ENCODE data around the gene SDK2.

The SDK2 gene

DNA sequence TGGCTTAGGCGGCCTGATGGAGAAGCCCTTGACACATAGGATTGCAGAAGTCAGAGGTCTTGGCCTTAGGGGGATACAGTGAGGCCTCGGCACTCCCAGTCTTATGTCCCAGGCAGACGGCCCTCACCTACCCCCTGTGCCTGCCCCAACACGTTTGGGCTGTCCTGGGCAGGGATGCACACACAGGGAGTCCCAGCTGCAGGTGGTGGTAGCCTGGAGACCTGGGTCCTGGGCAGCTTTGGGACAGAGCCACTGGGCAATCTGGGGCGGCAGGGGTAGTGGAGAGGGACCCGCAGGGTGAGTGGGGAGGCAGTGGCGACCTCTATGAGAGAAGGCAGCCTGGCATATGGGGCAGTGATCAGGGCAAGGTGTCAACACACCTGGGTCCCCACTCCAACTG, 48.3 kb downstream of the SDK2 start:
- H3K36me3 ChIP-seq, result no peaks in the 10 kb centered on the region
- TF ChIP-seq, protein P1, sequence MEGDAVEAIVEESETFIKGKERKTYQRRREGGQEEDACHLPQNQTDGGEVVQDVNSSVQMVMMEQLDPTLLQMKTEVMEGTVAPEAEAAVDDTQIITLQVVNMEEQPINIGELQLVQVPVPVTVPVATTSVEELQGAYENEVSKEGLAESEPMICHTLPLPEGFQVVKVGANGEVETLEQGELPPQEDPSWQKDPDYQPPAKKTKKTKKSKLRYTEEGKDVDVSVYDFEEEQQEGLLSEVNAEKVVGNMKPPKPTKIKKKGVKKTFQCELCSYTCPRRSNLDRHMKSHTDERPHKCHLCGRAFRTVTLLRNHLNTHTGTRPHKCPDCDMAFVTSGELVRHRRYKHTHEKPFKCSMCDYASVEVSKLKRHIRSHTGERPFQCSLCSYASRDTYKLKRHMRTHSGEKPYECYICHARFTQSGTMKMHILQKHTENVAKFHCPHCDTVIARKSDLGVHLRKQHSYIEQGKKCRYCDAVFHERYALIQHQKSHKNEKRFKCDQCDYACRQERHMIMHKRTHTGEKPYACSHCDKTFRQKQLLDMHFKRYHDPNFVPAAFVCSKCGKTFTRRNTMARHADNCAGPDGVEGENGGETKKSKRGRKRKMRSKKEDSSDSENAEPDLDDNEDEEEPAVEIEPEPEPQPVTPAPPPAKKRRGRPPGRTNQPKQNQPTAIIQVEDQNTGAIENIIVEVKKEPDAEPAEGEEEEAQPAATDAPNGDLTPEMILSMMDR (IDR thresholded peaks at IDR 0.05; ENCODE audit: low read depth, low read length), result no peak
- peaks cover 11% of the 10 kb centered on the region for H3K4me1 ChIP-seq
- H3K9me3 ChIP-seq, result no peaks in the 10 kb centered on the region
- H3K27me3 ChIP-seq, result peaks cover 18% of the 10 kb centered on the region
- DNase-seq, result no peak
- no peak overlapping the region for H3K4me3 ChIP-seq (ENCODE audit: low read depth, low read length)

GRCh38 chr17:73595479-73595878, 48.8 kb downstream of the SDK2 start:
- peak; percentile 70 for DNase-seq
- TF ChIP-seq, protein P1 (IDR thresholded peaks at IDR 0.05; ENCODE audit: low read depth, low read length), result peak; percentile 65
- peaks cover 22% of the 10 kb centered on the region for H3K27me3 ChIP-seq
- H3K4me3 ChIP-seq (ENCODE audit: low read depth, low read length), result no peak overlapping the region
- no peaks in the 10 kb centered on the region for H3K36me3 ChIP-seq
- no peaks in the 10 kb centered on the region for H3K9me3 ChIP-seq
- peaks cover 9% of the 10 kb centered on the region for H3K4me1 ChIP-seq

DNA sequence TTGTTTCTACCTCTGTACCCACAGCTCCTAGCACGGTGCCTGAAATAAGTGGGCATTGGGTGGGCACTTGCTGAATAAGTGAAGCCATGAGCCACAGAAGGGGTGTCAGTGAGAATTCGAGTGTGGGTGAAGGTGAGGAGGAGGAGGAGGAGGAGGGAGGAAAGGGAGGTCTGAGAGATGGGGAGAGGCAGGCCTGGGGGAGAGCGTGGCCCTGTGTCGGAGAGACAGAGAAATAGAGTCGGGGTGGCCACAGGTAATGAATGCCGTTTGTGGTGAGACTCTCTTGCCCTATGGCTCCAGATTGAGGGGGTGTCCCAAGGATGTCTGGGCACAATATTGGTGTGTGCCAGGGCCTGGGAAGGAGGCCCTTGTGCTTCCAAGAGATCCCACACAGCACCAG, 49.2 kb downstream of the SDK2 start:
- TF ChIP-seq, protein P1 (IDR thresholded peaks at IDR 0.05; ENCODE audit: low read depth, low read length), result no peak
- H3K27me3 ChIP-seq, result peaks cover 27% of the 10 kb centered on the region
- H3K9me3 ChIP-seq, result no peaks in the 10 kb centered on the region
- H3K4me1 ChIP-seq, result peaks cover 6% of the 10 kb centered on the region
- no peak for DNase-seq
- no peaks in the 10 kb centered on the region for H3K36me3 ChIP-seq
- no peak overlapping the region for H3K4me3 ChIP-seq (ENCODE audit: low read depth, low read length)

GRCh38 chr17:73594598-73594997, 49.6 kb downstream of the SDK2 start:
- H3K4me1 ChIP-seq, result peaks cover 1% of the 10 kb centered on the region
- no peak overlapping the region for H3K4me3 ChIP-seq (ENCODE audit: low read depth, low read length)
- TF ChIP-seq, protein P1 (IDR thresholded peaks at IDR 0.05; ENCODE audit: low read depth, low read length), result no peak
- no peaks in the 10 kb centered on the region for H3K9me3 ChIP-seq
- no peaks in the 10 kb centered on the region for H3K36me3 ChIP-seq
- peaks cover 31% of the 10 kb centered on the region for H3K27me3 ChIP-seq
- DNase-seq, result no peak

DNA sequence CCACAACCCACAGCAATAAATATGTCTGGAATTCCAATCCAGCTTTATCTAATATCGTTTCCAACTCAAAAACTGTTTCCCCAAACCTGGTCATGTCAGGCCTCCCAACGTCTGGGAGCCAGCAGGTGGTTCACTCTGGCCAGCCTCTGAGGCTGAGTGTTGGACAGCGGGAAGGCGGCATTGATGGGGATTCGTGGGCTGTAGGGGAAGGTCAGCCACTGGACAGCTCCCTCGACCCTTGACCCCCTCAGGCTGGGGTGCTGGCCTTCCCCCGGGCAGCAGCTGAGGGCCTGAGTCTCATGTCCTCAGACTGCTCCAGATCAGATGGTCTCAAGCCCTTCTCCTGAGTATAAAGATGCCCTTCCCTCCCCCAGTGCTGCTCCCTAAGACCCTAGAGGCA, 50.2 kb downstream of the SDK2 start:
- H3K4me3 ChIP-seq (ENCODE audit: low read depth, low read length), result no peak overlapping the region
- TF ChIP-seq, protein P1 (IDR thresholded peaks at IDR 0.05; ENCODE audit: low read depth, low read length), result no peak
- H3K9me3 ChIP-seq, result no peaks in the 10 kb centered on the region
- H3K4me1 ChIP-seq, result no peaks in the 10 kb centered on the region
- peaks cover 37% of the 10 kb centered on the region for H3K27me3 ChIP-seq
- H3K36me3 ChIP-seq, result no peaks in the 10 kb centered on the region
- DNase-seq, result no peak

- peaks cover 43% of the 10 kb centered on the region for H3K27me3 ChIP-seq
- no peaks in the 10 kb centered on the region for H3K36me3 ChIP-seq
- H3K4me1 ChIP-seq, result no peaks in the 10 kb centered on the region
- no peak overlapping the region for H3K4me3 ChIP-seq (ENCODE audit: low read depth, low read length)
- no peaks in the 10 kb centered on the region for H3K9me3 ChIP-seq
- no peak for DNase-seq
- TF ChIP-seq, protein P1 (IDR thresholded peaks at IDR 0.05; ENCODE audit: low read depth, low read length), result no peak
Observed at GRCh38 chr17:73593249-73593965, 50.8 kb downstream of the SDK2 start.
